ENCODE measurements around the gene TMEM79. TPM values are rescaled to one million over a fixed set of nuclear protein-coding genes. Genes with fewer than 3 reads are reported as not detected.

TMEM79 gene
- total RNA-seq, 2 experiments from 2014 or later, result 8.0 to 8.2 TPM

DNA sequence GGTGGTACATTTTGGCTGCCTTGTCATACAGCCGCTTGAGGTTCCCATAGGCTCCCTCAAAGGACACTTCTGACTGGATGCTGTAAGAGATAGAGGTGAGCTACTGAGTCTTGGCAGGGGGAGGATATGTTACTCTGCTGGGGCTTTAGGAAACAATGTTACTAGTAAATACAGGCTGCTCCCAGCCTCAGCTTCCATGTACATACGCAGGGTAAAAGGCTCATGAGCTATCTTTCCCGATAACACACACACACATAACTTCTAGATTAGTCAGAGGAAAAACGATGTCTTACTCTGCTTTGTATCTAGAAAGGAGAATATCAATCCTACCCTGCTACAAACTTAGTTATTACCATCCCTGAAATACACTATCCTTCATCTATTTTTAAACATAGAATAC is 15.8 kb upstream of the TMEM79 start:
- DNase-seq (no peak), ATAC-seq (no peak)
- intact Hi-C loops (cut with micrococcal nuclease), result no loop called here
- ChIA-PET POLR2A (interaction anchor here (1.0 to 2.3 kb wide), 4 partner anchors 9 to 21 kb away, joined by 3 to 10 read pairs (median 4); partner anchors contain the start of gene PAQR6), CTCF (interaction anchor here (1.1 kb wide), 1 partner anchor 127 kb away, joined by 3 read pairs; no protein-coding TSS in a partner anchor)
- no peak overlapping the region for H3K27ac Mint-ChIP-seq
- H3K9me3 Mint-ChIP-seq, result no peaks in the 10 kb centered on the region
- TF ChIP-seq, protein P1, sequence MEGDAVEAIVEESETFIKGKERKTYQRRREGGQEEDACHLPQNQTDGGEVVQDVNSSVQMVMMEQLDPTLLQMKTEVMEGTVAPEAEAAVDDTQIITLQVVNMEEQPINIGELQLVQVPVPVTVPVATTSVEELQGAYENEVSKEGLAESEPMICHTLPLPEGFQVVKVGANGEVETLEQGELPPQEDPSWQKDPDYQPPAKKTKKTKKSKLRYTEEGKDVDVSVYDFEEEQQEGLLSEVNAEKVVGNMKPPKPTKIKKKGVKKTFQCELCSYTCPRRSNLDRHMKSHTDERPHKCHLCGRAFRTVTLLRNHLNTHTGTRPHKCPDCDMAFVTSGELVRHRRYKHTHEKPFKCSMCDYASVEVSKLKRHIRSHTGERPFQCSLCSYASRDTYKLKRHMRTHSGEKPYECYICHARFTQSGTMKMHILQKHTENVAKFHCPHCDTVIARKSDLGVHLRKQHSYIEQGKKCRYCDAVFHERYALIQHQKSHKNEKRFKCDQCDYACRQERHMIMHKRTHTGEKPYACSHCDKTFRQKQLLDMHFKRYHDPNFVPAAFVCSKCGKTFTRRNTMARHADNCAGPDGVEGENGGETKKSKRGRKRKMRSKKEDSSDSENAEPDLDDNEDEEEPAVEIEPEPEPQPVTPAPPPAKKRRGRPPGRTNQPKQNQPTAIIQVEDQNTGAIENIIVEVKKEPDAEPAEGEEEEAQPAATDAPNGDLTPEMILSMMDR (IDR thresholded peaks at IDR 0.05), result no peak
- peaks cover 58% of the 10 kb centered on the region for H3K36me3 Mint-ChIP-seq (ENCODE audit: low read depth)
- H3K27me3 Mint-ChIP-seq, result no peaks in the 10 kb centered on the region
- peaks cover 3% of the 10 kb centered on the region for H3K4me1 Mint-ChIP-seq (ENCODE audit: low read depth)
- no peak overlapping the region for H3K4me3 Mint-ChIP-seq

DNA sequence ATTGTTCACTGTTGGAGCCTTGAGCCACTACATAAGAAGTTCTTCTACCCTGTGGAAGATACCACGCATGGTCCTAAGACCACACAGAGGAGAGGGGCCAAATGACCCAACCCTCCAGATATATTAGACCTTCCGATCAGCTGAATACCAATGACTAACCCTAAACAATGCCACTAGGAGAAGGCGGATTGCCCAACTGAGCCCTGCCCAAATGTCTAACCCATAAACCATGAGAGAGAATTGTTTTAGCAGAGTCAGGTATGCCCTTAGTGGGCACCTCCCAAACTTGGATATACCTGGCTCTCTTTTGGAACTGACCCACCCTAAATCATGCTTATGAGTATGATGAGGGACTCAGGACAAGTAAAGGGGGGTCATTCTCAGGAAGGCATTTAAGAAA is 13.8 kb upstream of the TMEM79 start:
- ATAC-seq, result no peak
- Mint-ChIP-seq H3K27me3 (no peaks in the 10 kb centered on the region), H3K4me3 (no peak overlapping the region), H3K36me3 (ENCODE audit: low read depth) (peaks cover 58% of the 10 kb centered on the region), H3K9me3 (no peaks in the 10 kb centered on the region), H3K4me1 (ENCODE audit: low read depth) (no peaks in the 10 kb centered on the region), H3K27ac (no peak overlapping the region)
- intact Hi-C loops (cut with micrococcal nuclease), result no loop called here
- DNase-seq, result no peak
- CTCF ChIA-PET, result no interaction called here
- POLR2A ChIA-PET, result interaction anchor here (1.1 to 5.1 kb wide), 2 partner anchors 12 to 17 kb away, joined by 3 to 50 read pairs; partner anchors contain the start of genes SMG5 and TMEM79
- TF ChIP-seq, protein P1 (IDR thresholded peaks at IDR 0.05), result no peak

DNA sequence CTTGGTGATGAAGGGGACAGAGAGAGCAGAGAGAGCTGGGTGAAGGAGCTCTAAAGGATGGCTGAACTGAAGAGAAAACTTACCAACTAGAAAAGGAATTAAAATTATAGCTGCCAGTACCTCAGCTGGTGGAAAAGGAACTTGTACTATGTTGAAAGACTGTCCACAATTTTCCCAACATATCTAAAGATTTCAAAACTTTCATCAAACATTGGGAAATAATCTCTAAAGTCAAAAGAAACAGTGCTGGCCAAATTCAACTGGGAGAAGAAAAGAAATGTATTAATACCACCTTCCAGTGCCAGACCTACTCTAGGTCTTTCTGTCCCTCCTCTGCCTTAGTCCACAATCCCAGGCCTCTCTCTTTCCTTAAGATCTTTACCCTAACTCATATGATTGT is 7.6 kb upstream of the TMEM79 start:
- Mint-ChIP-seq H3K36me3 (ENCODE audit: low read depth) (peaks cover 66% of the 10 kb centered on the region), H3K27me3 (no peaks in the 10 kb centered on the region), H3K27ac (peak overlapping the region; percentile 25), H3K4me3 (no peak overlapping the region), H3K9me3 (no peaks in the 10 kb centered on the region), H3K4me1 (ENCODE audit: low read depth) (peaks cover 18% of the 10 kb centered on the region)
- ChIA-PET POLR2A (interaction anchor here (0.6 to 1.2 kb wide), 2 partner anchors 31 to 110 kb away, joined by 3 to 5 read pairs; no protein-coding TSS in a partner anchor), CTCF (interaction anchor here (0.9 to 1.5 kb wide), 2 partner anchors 21 to 43 kb away, joined by 3 read pairs; no protein-coding TSS in a partner anchor)
- ATAC-seq, result no peak
- TF ChIP-seq, protein P1 (IDR thresholded peaks at IDR 0.05), result no peak
- no peak for DNase-seq
- intact Hi-C loops (cut with micrococcal nuclease), result no loop called here

DNA sequence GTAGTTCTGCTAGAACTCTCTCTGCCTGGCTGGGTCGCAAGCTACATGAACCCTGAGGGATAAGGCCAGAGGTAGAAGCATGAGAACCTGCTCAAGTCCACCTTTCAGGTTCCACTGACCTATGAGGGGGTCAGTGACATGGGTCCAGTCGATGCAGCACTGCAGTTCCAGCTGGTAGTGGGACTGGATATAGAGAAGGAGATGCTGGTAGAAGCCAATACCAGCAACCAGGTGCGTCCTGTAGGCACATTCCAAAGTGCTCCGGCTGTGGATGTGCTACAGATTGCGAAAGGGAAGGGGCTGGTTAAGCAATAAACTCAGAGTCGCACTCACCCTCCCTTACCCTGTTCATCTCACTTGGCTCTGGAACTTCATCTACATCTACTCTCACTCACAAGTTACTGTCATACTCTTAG is 7.2 kb upstream of the TMEM79 start:
- TF ChIP-seq, protein P1 (IDR thresholded peaks at IDR 0.05), result no peak
- POLR2A ChIA-PET, result interaction anchor here (0.6 to 1.2 kb wide), 3 partner anchors 14 to 111 kb away, joined by 3 to 5 read pairs (median 3); no protein-coding TSS in a partner anchor
- Mint-ChIP-seq H3K27me3 (no peaks in the 10 kb centered on the region), H3K4me1 (ENCODE audit: low read depth) (peaks cover 19% of the 10 kb centered on the region), H3K9me3 (no peaks in the 10 kb centered on the region), H3K27ac (peak overlapping the region; percentile 9), H3K36me3 (ENCODE audit: low read depth) (peaks cover 67% of the 10 kb centered on the region), H3K4me3 (no peak overlapping the region)
- ATAC-seq (no peak), DNase-seq (no peak)
- intact Hi-C loops (cut with micrococcal nuclease), result no loop called here
- CTCF ChIA-PET, result interaction anchor here (0.9 to 1.5 kb wide), 3 partner anchors 20 to 57 kb away, joined by 3 read pairs; no protein-coding TSS in a partner anchor

DNA sequence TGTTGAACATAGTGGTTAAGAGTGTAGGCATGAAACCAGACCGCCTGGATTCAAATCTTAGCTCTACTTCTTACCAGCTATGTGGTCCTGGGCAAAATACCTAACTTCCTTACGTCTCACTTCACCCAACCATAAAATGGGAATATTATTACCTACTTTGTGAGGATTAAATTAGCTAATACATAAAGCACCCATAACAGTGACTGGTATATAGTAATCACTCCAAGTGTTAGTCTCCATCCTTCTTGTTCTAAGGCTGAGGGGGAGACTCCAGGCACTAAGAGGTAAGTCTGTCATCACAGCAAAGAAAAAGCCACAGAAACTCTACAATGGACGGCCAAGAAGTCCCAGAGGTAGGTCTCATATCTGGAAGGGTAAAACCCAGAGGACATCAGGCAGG is 4.3 kb upstream of the TMEM79 start:
- H3K27me3 Mint-ChIP-seq, result no peaks in the 10 kb centered on the region
- DNase-seq (no peak), ATAC-seq (no peak)
- ChIA-PET CTCF (interaction anchor here (1.0 to 6.1 kb wide), 11 partner anchors 19 to 189 kb away, joined by 3 to 37 read pairs (median 3); partner anchors contain the start of genes CCT3 and VHLL), POLR2A (interaction anchor here (1.0 to 5.1 kb wide), 8 partner anchors 8 to 395 kb away, joined by 3 to 50 read pairs (median 8); partner anchors contain the start of genes CCT3, GLMP and TSACC)
- peak overlapping the region; percentile 7 for H3K27ac Mint-ChIP-seq
- peaks cover 54% of the 10 kb centered on the region for H3K36me3 Mint-ChIP-seq (ENCODE audit: low read depth)
- intact Hi-C loops (cut with micrococcal nuclease), result loop anchor here (2.0 kb wide), 1 partner anchor 57 kb away; no protein-coding TSS in a partner anchor
- peak overlapping the region; percentile 99 for H3K4me3 Mint-ChIP-seq
- no peaks in the 10 kb centered on the region for H3K9me3 Mint-ChIP-seq
- H3K4me1 Mint-ChIP-seq (ENCODE audit: low read depth), result peaks cover 31% of the 10 kb centered on the region
- TF ChIP-seq, protein P1 (IDR thresholded peaks at IDR 0.05), result no peak

All from activated CD8-positive, alpha-beta T cell treated with anti-CD3 and anti-CD28 coated beads for 36 hours (primary cell).